NCI-H1436 treated with DMSO at 0.1 percent for 48 hours (cell line): ENCODE data around the gene SNCAIP.
"Not testable (repeated sequence)": the region's sequence is repeated elsewhere in the genome, so short reads cannot be mapped to it uniquely, and the experiment has no call there.

ENCODE experiments used
- DNase-seq: peaks from one replicate; lab custom pipeline; 2025; lab: John Stamatoyannopoulos, UW

Gene SNCAIP

DNA sequence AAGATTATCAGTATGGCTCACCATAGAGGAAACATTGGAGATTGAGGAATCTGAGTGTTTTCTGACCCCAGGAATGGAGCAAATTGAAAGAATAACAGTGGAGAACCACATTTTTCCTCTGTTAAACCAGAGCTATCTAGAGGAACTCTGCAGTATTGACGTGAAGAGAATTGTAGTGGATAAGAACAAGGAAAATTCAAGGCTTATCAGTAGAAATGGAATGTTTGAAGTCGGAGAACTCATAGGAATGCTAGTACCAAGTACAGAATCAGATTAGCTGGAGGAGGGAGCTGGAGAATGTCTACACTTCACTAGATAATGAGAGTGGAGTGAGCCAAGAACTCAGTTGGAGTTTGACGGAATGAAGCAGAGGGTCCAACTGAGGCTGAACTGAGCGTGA, 50.3 kb downstream of the SNCAIP start:
- no peak for DNase-seq

DNA sequence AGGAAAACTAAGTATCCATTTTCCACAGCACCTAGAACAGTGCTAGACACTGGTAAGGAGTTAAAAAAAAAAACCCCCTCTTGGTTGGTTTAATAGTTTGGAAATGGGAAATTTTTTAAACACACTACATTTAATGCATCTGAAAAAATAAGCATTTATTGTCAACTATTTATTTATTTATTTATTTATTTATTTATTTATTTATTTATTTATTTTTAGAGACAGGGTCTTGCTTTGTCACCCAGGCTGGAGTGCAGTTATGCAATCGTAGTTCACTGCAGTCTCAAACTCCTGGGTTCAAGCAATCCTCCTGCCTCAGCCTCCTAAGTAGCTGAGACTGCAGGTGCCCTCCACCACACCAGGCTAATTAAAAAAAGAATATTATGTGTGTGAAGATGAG, 51.6 kb downstream of the SNCAIP start:
- DNase-seq = no peak

DNA sequence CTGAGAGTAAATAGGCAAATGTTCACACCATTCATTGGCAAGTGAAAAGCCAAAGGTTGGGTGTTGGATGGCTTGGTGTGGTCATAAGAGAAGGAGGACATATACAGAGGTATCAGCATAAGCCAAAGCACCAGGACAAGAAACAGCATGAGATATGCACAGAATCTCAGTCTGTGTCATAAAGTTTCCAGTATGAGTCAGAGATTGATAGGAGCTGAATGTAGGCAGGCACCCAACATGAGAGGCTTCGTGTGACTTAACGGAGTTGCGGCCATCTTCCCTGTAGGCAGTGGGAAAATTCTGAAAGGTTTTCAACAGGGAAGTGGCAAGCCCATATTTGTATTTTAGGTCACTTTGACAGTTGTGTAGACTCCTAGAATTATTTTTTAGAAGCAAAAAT, 54.5 kb downstream of the SNCAIP start:
- DNase-seq = no peak

DNA sequence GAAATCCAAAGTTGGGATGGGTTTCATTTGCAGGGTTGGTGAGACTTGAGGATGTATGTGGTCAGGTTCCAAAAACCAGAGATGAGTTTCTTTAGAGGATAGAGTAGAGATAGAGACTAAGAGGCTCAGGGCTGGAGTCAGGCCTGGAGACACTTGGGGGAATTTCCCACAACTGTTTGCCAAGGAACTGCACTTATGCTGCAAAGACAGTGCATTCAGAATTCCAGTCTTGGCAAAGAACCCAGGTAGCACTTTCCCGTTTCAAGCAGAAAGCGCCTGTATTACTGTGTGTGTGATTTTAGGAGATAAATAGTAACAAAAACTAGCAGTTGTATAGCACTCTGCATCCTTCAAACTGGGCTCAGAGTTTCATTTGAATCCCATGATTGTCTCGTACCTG, 55.4 kb downstream of the SNCAIP start:
- DNase-seq = no peak

DNA sequence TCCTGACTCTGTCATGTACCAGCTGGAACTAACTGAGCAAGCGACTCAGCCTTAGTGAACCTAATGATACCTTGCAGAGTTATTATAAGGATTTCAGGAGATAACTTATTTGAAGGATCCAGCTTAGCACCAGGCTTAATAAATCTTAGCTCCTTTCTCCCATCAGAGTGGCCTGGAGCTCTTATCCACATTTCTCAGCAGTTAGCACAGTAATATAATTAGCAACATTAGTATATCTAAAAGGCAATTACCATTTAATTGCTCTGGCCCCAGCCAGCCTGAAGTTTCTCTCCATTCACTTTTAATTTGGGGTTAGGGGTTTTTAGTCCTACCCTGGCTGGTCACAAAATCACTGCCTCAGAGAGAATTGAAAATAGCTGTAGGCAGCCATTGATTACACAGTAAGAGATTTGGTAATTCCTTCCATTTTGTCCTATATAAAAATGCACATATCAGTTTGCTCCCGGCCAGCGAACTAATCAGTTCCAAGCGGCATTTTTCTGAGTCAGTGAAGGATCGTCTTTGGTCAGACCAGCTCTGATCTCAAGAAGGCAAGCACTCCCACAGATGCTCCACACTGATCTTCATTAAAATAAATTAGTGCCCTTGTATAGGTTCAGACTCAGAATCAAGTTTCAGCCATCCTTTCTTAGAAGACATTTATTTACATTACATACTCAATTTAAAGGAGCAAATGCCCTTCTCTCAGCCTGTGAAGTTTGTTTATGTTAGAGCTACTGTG, 56.6 kb downstream of the SNCAIP start:
- no peak for DNase-seq

DNA sequence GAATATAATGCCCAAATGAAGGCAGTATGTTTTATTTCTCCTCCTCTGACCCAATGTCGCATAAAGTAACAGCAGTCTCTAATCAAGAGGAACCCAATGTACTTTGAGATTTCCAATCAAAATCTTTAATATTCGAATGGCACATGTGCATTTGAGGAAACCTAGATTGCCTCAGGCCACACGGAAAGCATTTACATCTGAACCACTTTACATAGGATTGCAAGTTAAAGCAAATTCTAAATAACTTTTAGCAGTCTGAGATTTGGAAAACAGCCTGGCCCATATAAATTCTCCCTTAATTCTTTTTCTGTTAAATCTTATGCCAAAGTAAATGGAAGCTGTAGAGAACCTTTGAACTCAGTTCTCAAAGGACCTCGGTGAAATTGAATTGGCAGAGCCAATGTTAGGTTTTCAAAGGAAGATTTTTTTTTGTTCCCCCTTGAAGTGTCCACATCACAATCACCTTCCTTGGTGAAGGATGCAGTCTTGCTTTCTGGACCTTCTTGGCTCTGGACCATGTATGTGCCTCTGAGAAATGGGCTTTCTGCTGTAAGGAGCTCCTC, 57.3 kb downstream of the SNCAIP start:
- DNase-seq = no peak

DNA sequence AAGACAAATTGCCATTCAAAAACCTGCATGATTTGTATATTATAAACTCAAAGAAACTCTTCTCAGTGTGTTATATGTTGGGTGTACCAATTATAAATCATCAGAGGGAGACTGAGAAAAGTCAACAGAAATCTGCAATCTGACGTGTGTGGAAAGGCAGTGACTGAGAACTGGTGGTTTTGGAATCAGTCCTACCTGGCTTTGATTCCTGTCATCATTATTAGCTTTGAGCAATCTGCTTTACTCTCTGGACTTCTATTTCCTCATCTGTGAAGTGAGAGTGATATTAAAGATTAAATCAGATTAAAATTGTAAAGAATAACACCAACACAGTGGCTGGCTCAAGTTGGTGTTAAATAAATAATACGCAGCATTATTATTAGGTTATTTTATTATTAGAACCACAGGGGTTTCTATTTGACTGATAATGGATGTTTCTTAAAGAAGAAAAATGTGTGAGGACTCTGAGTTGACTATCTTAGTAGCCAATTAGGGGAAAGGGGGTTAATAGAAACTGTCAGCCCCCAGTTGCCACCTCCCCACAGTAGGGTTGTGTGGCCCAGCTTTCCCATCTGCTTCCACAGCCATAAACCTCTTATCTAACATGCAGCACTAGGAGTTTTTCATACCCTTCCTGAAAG, 59.6 kb downstream of the SNCAIP start:
- no peak for DNase-seq

DNA sequence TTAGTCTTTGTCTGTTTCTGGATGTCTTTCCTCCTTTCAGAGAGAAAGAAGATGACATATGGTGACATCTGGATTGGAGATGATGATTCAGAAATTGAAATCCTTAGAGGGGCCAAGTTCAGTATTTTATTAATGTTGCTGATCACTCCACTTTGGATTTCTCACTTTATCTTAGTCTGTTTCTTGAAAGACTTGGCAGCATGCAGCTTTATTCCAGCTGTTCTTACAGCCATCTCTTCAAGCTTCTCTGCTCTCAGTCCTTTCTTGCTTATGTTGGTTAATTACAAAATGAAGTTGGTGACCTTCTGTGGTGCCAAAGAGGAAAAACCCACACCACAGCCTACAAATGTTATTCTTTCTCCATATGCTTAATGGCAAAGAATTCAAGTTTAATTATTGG, 62.1 kb downstream of the SNCAIP start:
- no peak for DNase-seq

DNA sequence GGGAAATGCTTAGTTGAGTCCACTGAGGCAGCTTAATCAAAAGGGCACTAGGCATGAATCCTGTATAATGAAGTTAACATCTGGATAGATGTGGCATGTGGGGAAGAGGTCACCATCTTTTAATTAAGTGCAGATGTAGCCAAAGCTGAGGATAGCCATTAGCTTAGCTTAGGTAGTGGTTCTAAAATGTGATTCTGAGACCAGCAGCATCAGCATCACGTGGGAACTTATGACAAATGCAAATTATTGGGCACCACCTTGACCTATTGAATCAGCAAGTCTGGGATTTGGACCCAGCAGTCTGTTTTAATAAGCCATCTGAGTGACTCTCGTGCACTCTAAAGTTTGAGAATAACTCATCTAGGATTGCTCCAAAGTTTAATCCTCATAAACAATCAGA, 63.8 kb downstream of the SNCAIP start:
- no peak for DNase-seq

DNA sequence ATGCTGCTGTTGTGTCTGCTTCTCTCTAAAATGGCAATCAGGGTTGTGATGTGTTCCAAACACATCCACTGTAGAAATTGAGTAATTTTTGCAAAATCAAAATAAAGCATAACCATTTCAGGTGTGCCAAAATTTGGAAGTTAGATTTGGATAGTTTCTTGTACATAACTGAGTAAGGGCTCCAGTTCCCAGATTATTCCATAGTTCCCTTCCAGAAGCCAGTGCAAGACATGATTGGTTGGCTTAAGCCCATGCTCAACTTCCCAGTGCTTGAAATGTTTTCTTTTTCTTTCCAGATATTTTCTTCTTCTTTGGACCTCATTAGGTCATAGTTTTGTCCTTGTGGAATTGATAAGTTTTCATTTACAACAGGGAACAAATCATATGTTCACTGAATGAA, 64.2 kb downstream of the SNCAIP start:
- no peak for DNase-seq

DNA sequence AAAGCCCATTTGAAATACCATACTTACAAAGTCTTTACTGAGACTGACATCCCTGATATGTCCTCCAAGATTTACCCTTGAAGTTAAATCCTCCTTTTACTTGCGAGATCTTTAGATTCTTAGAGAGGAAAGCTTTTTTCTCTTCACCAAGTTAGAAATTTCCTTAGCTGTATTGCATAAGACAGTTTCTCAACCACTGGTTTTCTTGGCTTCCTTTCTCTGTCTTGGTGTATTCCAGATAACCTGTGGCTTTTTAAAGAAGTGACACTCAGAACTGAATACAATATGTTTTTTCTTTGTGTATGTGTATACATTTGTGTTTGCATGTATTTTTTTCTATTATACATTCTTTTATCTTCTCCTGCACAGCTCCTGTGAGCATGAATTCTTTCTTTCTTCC, 65.0 kb downstream of the SNCAIP start:
- no peak for DNase-seq

DNA sequence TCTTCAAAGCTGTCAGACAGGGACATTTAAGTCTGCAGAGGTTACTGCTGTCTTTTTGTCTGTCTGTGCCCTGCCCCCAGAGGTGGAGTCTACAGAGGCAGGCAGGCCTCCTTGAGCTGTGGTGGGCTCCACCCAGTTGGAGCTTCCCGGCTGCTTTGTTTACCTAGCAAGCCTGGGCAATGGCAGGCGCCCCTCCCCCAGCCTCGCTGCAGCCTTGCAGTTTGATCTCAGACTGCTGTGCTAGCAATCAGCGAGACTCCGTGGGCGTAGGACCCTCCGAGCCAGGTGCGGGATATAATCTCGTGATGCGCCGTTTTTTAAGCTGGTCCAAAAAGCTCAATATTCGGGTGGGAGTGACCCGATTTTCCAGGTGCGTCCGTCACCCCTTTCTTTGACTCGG, 70.9 kb downstream of the SNCAIP start:
- DNase-seq = not testable (repeated sequence)

DNA sequence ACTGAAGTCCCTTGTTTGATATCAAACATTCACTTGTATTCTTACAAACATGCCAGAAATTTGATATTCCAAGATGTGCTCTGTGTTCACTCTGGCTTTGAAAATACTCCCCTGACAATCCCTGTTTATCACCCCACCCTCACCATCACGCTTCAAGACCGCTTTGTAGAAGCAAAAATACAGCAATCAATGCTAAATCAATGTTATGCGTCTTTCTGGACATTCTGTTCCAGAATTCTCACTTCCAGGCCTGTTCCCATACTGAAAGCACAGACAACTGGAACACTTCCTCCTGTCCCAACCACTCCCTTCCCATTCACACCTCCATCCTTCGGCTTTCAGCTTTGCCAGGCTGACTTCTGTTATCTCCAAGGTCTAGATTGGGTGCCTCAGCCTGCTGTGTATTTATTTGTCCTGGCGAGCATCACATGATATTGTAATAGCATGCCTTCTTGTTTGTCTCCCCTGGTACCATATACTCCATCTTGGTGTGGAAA, 72.8 kb downstream of the SNCAIP start:
- DNase-seq = no peak

DNA sequence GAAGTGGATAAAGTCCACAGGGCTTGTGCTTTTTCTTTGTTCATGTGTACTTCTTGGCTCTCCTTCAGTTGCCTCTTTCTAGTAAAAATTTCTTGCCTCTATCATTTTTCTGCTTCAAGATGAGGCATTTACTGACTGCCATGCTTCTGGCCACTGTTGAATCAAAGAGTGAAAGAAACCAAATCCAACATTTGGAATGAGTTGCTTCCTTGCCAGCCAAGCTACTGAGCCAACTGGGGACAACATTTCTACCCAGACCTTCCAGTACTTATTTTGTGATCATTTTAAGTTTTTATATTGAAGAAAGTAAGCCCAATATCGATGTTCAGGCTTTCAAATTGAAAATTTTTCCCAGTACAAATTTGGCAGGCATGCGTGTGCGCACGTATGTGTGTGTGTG, 73.2 kb downstream of the SNCAIP start:
- DNase-seq = no peak

DNA sequence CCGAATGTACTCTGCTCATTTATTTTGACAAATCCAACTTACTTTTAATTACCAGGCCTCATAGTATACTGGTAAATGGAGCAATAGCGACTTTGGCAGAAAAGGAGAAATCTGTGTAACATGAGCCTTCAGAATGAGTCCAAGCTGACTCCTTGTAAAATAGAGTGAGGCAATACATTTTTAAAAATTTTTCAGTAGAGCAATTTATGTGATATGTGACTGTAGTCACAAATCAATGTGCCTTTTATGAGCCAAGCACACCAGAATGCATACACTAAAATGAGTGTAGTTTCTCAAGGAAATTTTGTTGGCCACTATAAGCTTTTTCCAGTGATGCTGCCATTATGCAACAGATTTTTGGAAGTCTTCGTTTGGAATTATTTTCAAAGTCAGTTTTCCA, 73.8 kb downstream of the SNCAIP start:
- DNase-seq = no peak

DNA sequence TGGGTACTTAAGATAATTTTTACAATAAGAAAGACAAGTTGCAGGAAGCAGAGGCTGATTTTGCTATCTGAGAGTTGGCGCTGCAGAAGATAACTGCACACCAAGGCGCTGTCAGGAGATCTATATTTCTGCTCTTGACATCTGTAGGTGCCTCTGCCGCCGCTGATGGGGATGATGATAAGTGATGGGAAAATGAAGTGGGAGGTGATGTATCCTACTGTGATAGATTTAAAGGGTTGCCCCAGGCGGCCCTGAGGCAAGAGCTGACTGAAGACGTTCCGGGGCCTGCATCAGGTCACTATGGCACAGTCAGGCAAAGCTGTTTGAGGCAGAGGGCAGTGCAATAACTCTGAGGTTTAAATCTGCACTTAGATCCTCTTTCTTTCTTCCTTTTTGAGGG, 78.1 kb downstream of the SNCAIP start:
- DNase-seq = no peak

DNA sequence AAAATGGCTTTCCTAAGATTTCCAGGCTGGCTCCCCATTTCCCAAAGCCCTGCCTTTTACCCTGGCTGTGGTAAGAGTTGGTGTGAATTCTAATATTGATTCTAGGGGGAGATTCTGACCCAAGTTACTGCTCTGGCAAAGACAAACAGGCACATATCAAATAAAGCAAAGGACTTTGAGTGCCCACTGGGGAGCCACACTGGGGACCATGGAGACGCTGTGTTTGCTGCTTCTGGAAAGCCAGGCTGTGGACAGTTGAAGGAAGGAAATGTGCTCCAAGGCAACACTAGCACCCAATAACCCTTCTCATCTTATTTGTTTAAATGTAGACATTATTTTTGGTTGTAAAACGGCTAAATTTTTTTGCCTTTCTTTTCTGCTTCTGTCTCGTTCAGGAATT, 78.7 kb downstream of the SNCAIP start:
- no peak for DNase-seq

DNA sequence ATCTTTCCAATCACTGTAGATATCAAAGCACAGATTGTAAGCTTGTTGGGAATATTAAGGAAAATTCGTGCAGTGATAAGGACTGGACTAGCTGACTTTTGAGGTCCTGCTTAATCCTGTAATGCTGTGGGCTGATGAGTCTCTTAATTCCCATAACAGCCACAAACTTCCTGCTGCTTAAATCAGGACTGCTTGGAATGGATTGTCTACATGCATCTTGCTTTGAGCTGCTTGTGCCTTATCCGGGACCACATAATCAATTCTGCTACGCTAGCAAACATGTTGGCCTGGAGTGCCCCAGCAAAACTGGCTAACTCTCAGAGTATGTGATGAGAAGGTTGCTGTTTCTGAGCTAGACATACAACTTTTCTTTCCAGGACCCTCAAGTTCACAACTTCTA, 79.6 kb downstream of the SNCAIP start:
- no peak for DNase-seq

DNA sequence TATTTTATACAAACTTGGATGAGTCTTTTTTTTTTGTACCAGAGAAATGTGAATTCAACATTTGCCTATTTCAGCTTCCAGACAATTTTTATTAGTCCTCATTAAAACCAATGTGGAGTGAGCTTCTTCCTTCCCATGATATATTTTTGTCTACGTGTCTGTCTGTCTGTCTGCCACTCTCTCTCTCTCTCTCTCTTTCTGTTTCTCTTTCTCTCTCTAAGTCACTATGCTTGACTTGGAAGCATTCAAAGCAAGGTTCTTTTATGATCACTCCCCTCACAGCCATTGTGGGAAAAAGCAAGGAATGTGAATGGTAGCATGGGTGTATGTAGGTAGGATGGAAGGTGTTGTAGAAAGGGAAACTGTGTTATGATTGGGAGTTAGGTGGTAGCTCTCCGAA, 80.2 kb downstream of the SNCAIP start:
- DNase-seq = no peak

DNA sequence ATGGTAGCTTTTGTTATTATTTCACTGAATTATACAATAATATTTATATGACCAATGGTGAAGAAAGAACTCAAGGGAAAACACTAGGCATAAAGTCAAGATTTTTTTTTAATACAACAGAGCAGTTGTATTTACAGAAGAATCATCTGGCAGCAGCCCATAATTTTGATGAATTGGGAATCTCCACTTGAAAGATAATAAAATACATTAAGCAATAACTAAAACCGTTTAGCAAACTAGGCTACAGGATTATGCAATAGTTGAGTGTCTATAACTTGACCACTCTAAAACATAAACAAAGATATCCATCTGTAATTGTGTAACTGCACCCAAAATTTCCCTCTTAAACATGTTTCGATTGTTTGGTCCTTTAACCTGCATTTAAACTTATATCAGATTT, 80.8 kb downstream of the SNCAIP start:
- DNase-seq = no peak

DNA sequence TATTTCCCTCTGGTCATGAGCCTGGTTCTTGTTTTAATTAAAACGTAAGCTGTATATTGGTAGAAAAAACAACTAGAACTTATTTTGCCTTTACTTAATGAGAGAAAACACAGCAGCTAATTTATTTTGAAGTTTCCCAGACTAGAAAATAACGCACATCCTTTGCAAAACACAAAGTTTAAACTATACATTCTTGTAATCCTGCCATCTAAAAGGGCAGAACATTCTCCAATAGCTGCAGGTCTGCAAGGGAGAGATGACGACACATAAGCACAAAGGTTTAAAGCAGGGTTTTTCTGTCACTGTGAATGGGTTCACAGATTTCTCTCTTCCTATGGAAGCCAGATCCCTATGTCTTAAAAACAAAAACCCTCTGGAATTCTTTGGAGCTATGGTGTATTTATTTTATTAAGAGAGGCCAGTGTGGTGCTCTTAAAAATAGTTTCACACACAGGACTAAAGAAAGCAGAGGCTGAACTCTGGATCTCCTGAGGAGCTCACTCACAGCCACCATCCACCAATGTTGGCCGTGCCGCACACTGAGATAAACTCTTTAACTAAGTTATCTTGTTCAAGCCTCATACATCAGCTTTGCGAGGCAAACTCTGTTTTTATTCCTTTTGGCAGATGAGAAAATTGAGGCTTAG, 82.4 kb downstream of the SNCAIP start:
- no peak for DNase-seq

DNA sequence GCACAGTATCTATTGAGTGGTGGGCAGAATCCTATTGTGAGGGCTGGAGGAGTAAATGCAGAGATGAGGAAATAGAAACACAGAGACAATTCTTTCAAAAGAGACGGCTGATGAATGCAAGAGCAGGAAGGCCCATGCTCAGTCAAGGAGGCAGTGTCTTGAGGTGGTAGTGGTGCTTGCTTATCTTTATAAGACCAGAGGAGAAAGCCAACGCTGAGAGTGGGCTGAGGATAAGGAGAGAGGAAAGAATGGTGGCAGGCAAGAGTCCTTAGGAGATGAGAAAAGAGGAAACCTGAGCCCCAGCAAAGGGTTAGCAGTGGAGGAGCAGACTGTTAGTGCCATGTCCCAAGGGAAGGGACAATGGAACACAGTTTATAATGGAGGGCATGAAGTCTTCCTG, 86.0 kb downstream of the SNCAIP start:
- no peak for DNase-seq

DNA sequence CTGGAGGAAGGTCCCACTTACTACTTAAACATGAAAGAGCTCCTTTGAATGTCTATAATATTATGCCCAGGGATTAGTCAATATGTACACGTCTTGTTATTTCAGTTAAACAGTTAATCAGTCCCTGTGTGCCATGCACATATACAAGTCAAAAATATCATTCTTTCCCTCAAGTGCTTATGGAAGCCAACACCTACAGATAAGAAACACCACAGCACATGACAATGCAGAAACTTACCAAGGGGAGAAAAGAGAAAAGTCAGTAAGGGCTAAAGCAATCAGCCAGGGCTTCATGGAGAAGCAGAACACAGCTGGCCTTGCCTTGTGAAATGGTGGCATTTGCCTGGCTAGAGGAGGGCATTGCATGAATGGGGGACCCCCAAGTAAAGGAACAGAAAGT, 88.3 kb downstream of the SNCAIP start:
- no peak for DNase-seq
